ENCODE data around the gene RNFT2. TPM values are rescaled to one million over a fixed set of nuclear protein-coding genes. Genes with fewer than 3 reads are reported as not detected.
A peak's percentile ranks its signal among the peaks of the same experiment; 100 is the strongest.
"Not testable (repeated sequence)": the region's sequence is repeated elsewhere in the genome, so short reads cannot be mapped to it uniquely, and the experiment has no call there.

Gene RNFT2
- total RNA-seq, 1 donor from 2014 or later = 2.6 TPM

DNA sequence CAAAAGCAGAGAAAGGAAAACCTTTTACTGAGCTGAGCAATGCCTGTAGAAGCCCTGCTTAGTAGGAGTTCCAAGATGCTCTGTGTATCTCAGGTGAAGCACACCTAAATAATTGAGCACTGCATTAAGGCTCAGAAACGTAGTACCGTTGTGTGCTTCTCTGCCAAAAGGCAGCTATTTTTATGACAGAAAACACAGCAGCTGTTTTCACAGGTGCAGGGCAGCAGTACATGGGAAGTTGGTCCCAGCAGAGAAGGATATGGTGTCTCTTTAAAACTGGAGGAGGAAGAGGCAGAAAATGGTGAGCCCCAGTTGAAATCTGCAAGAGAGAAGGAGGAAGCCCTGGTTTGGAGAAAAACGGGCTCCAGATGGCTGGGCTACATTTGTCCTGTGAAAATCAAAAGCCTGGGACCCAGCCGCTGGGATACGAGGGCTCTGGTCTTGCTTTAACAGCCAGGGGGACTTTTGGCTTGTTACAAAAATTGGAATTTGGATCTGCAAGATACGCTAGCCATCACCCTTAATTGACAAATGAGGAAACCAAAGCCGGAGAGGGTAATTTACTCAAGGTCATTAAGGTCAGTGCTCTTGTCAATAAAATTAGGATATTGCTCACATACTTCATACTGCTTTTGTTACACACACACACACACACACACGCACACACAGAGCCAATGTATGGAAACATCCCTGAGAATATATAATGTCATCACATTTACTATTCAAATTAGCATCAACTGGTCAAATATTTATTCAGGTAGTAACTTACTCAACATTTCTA is 27.6 kb upstream of the RNFT2 start:
- DNase-seq (ENCODE audit: low read depth, low spot score) = no peak

DNA sequence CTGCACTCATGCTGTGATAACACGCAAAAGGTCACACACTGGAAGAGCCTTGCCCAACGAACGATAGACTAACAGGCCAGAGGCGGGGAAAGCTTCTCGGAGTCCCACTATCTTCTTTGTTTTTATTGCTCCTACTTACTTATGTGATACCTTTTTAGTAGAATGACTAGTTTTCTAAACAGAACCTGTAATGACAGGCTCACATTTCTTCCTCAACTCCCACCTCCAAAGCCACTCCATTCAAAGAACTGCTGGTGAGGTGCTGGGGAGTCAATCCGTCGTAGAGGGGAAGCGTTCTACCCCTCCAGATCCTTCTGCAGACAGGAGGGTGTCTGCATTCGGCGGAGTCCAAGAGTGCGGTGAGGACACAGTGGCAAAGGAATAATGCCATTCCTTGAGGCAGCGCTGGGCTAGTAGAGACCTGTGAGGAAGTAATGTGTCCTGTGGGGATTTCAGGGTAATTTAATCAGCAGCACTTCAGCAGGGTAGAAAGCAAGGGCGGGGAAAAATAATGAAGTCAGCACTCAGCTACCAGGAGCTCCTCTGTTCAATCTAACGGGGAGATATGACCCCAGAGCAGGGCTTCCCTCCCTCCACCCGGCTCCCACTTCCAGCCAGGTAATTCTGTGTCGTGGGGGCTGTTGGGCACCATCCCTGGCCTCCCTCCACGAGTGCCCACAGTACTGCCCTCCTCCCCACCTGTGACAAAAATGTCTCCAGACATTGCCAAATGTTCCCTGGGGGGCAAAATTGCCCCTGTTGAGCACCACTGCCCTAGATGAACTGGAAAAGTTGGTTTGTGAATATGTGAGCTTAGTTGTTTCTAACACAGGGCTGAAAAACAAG is 25.4 kb upstream of the RNFT2 start:
- no peak for DNase-seq (ENCODE audit: low read depth, low spot score)

- no peak for DNase-seq (ENCODE audit: low read depth, low spot score)
These were observed 24.6 kb upstream of the RNFT2 start for GRCh38 chr12:116713527-116713926.

DNA sequence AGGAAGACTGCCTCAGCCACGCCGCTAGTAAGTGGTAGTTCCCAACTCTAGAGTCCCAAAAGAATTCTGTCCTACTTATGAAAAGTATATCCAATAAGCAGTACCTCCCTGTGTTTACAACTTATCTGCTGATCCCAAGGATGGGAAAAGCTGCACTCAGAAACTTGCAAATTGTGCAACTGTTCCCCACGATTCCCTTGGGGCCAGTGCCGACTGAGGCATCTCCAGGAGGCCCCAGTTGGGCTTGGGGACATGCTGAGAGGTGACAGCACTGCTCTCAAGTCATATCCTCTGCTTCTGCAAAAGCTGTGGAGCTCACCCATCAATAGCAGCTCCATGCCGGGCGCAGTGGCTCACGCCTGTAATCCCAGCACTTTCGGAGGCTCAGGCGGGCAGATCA is 23.9 kb upstream of the RNFT2 start:
- DNase-seq (ENCODE audit: low read depth, low spot score) = no peak

GRCh38 chr12:116717466-116718437 is 20.4 kb upstream of the RNFT2 start:
- no peak for DNase-seq (ENCODE audit: low read depth, low spot score)

DNA sequence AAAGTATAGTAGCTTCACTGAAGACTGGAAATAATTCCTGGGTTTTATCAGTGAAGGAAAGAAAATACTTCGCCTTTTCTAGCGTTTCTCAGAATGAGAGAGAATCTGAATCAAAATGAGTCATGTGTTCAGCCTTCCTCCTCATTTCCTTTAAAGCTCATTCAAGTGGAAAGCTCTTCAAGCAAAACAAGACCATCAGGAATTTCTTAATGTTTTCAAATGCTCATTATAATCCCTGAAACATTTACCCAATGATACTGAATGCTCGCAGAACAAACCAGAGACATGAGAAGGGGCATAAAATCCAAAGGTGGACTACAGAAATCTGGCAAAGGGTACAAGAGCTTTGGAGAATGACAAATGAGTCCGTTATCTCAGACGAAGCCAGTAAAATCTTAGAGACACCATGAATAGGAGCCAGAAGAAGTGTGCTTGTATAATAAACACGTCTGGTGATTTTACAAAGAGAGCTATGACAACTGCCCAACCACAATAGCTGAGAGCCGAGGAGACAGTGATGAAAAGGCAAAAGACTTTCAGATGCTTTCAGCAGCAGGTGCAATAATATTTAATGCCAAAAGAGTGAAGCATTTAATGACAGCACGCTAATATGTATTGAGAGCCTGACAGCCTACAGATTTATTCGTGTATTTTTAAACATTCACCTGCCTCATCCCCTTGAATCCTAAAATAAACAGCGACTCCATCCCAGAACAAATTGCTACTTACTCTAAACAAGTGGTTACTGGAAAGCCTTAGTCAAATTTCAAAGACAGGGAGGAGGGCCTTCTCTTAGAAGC is 19.3 kb upstream of the RNFT2 start:
- DNase-seq (ENCODE audit: low read depth, low spot score) = peak; percentile 29

DNA sequence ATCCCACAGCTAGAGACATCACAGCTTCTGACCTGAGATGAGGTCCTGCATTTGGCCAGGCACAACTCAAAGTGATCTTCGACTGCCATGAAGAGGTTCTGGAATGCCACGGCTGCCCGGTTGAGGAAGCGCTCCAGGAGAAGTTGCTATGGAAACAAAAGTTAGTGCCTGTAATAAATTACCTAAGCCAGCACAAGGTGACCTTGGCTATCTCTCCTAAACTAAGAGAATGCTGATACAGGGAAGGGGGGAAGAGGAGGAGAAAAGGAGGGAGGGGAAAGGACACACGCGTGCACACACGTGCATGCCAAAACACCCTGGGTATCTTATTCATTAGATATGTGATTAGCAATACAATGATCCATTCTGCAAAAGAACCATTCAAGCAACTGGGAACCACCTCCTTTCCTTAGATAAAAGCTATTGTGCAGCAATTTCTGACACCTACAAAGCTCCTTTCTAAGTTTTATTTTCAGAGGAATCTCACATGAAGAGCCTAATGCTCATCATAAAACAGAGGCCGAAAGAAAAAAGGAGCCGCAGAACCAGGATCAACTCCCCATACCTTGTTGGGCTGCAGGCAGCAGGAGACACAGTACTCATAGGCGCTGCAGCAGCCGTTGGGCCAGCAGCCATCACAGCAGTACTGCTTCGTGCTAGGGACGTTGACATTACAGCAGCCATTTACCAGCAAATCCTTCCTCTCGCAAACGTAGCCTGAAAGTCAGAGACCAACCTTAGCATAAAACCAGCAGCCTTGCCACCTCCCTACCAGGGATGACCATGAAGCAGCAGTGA is 18.2 kb upstream of the RNFT2 start:
- no peak for DNase-seq (ENCODE audit: low read depth, low spot score)

GRCh38 chr12:116722245-116722644 is 15.9 kb upstream of the RNFT2 start:
- DNase-seq (ENCODE audit: low read depth, low spot score) = no peak

DNA sequence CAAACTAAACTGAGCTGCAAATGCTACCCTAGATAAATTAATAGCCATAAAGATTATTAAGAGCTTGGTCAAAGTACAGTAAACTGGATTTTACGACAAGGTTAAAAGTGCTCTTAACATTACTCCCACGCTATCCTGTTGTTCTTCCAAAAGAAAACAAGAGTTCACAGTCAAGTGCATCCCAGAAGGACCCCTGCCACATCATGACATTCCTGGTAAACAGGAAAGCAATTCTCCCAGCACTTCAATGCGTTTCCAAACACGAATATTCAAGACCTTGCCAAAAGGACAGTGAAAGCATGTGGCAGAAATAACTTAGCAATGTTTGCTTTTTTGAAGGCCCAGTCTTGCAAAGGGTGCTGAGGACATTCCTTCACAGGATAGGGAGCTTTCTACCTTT is 11.4 kb upstream of the RNFT2 start:
- DNase-seq (ENCODE audit: low read depth, low spot score) = peak; percentile 43

DNA sequence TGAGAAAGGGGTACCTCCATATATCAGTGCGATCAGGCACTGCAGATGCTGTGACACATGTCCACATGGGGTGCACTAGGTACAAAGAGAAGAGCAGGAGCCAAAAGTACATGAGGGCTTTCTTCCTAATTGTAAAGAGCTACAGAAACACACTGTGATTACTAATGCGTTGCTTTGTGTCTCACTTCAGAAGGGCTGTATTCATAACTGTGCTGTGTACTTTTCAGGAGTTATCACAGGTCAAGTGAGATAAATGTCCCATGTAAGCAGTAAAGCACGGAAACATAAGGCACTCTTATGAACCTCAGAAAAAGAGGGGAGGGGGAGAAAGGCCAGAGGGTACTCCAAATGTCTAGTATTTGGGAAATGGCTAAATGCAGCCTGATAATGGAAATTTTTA is 10.9 kb upstream of the RNFT2 start:
- DNase-seq (ENCODE audit: low read depth, low spot score) = no peak

- DNase-seq (ENCODE audit: low read depth, low spot score) = no peak
These were observed 10.2 kb upstream of the RNFT2 start for GRCh38 chr12:116727891-116728290.

GRCh38 chr12:116731801-116732200 is 6.3 kb upstream of the RNFT2 start:
- no peak for DNase-seq (ENCODE audit: low read depth, low spot score)

DNA sequence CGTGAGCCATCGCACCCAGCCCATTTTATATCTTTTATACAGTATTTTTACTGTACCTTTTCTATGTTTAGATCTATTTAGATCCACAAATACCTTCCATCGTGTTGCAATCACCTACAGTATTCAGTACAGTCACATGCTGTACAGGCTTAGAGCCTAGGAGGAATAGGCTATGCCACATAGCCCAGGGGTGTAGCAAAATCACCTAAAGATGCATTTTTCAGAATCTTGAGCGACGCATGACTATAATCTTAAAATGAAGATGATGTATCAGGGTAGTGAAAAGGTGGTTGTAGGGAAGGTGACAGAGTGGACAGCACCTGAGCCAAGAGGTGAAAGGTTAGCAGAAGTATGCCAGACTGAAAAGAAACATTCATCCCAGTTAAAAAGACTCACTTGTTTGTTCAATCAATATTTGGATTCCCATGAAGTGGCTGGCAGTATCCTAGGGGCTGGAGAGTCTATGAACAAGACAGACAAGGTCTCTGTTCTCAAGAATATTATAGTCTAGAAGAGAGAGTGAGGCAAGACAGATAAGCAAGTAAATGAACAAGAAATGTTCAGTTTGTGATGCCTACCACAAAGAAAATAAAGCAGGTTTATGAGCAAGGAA is 3.9 kb upstream of the RNFT2 start:
- DNase-seq (ENCODE audit: low read depth, low spot score) = no peak

- no peak for DNase-seq (ENCODE audit: low read depth, low spot score)
These were observed 3.0 kb upstream of the RNFT2 start for GRCh38 chr12:116735084-116735483.

- DNase-seq (ENCODE audit: low read depth, low spot score) = no peak
These were observed 2.0 kb upstream of the RNFT2 start for GRCh38 chr12:116735951-116736599.

DNA sequence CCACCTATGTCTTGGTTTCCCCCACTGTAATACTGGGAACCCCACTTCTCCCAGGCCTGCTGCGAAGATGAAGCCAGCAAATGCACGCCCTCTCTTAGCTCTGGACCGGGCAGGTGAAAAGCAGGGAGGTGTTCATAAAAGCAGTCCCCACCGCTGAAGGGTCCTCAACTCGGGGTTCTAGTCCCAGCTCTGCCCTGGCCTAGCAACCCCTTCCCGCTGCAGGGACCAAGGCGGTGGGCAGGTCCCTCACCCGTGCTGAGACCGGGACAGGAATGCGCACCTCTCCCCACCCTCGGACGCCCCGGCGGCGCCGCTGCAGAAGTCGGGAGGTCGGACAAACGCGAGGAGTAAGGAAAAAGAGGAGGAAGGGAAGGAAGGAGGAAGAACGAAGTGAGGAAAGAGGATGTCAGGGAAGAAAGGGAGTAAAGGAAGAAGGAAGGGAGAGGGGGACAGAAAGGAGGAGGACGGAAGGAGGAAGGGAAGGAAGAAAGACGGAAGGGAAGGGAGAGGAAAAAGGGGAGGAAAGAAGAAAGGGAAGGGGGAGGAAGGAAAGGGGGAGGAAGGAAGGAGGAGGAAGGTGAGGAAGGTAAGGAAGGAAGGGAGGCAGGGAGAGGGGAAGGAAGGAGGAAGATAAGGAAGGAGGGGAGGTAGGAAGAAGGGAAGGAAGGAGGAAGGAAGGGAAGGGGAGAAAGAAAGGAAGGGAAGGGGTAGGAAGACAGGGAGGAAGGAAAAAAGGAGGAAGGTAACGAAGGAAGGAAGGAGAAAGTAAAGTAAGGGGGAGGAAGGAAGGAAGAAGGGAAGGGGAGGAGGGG is 947 bp upstream of the RNFT2 start:
- DNase-seq (ENCODE audit: low read depth, low spot score) = no peak

DNA sequence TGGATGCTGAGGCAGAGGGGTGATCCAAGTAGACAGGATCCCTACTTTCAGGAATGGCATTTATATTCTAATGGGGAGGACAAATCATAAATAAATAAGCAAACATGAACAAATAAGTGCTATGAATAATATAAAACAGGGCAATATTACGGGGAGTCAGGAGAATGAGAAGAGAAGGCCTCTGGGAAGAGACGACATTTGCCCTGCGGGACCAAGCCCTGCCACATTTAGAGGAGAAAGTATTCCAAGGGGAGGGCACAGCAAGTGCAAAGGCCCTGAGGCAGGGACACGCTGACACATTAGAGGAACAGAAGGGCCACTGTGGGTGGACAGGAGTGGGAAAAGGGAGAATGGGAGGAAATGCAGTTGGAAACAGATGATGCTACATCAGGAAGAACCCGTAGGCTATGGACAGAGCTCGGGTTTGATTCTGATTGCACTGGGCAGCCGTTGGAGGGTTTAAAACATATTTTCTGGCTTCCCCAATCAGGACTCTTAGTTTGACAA is 1.3 kb downstream of the RNFT2 start:
- DNase-seq (ENCODE audit: low read depth, low spot score) = no peak

DNA sequence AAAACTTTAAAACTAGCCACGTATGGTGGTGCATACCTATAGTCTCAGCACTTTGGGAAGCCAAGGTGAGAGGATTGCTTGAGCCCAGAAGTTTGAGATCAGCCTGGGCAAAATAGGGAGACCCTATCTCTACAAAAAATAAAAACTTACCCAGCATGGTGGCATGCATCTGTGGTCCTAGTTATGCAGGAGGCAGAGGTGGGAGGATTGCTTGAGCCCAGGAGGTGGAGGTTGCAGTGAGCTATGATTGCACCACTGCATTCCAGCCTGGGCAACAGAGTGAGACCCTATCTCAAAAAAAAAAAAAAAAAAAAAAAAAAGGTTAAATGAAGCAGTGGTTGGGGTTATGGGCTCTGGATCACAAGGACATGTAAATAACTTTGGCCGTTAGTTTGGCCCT is 4.7 kb downstream of the RNFT2 start:
- DNase-seq (ENCODE audit: low read depth, low spot score) = not testable (repeated sequence)
